Gastrocnemius medialis (tissue), 4 donors: Measurements from ENCODE around the gene PAK6.

ENCODE experiments used
- POLR2A ChIP-seq, 2 donors: fragments of 450-650 bp; IDR thresholded peaks; one replicate each; pipeline ENCODE4 v1.6.1; 2017; ENCODE audit warnings: antibody characterized with exemption in 2 of 2, mild to moderate bottlenecking in 2 of 2, moderate library complexity in 2 of 2
- TF ChIP-seq, protein P1 (sequence below), 5 experiments: fragments of 450-650 bp in 3 of 5; fragments of 200-600 bp in 2 of 5; sonication (generic) in 2 of 5; IDR thresholded peaks in 4 of 5; conservative IDR thresholded peaks in 1 of 5; 1 replicate in 4 of 5; 2 replicates in 1 of 5; pipeline ENCODE4 v1.5.1; 2016 to 2019; ENCODE audit warnings: antibody characterized with exemption in 5 of 5, mild to moderate bottlenecking in 3 of 5, moderate library complexity in 3 of 5

- TF ChIP-seq, protein P1, sequence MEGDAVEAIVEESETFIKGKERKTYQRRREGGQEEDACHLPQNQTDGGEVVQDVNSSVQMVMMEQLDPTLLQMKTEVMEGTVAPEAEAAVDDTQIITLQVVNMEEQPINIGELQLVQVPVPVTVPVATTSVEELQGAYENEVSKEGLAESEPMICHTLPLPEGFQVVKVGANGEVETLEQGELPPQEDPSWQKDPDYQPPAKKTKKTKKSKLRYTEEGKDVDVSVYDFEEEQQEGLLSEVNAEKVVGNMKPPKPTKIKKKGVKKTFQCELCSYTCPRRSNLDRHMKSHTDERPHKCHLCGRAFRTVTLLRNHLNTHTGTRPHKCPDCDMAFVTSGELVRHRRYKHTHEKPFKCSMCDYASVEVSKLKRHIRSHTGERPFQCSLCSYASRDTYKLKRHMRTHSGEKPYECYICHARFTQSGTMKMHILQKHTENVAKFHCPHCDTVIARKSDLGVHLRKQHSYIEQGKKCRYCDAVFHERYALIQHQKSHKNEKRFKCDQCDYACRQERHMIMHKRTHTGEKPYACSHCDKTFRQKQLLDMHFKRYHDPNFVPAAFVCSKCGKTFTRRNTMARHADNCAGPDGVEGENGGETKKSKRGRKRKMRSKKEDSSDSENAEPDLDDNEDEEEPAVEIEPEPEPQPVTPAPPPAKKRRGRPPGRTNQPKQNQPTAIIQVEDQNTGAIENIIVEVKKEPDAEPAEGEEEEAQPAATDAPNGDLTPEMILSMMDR (IDR thresholded peaks at IDR 0.05 in 4 of 5, conservative IDR thresholded peaks at IDR 0.05 in 1 of 5) = no peak
- no peak for TF ChIP-seq POLR2A (IDR thresholded peaks at IDR 0.05)
These were observed 47.9 kb downstream of the PAK6 start for GRCh38 chr15:40286794-40287193.
